MM.1S (cell line): ENCODE measurements around the gene IGF1R.

Experiments
- DNase-seq: peaks from one replicate; pipeline ENCODE4 v3.0.0-alpha.2; 2015
- H2AFZ ChIP-seq: fragments of 300-600 bp; sonication (generic); 2 replicates; pipeline ENCODE4 v1.6.0; 2016; ENCODE audit warnings: antibody characterized with exemption, low read length
- H3F3A ChIP-seq: fragments of 300-600 bp; sonication (generic); 2 replicates; pipeline ENCODE4 v1.6.1; 2016; ENCODE audit warnings: mild to moderate bottlenecking, antibody characterized with exemption, low read length, moderate library complexity, mixed read lengths; ENCODE audit not compliant: insufficient read depth
- H3K27ac ChIP-seq: fragments of 300-600 bp; sonication (generic); 2 replicates; pipeline ENCODE4 v1.5.1; 2016; ENCODE audit warnings: mild to moderate bottlenecking, low read length
- H3K27me3 ChIP-seq: fragments of 300-600 bp; sonication (generic); replicated peaks from 2 replicates; pipeline ENCODE4 v1.6.0; 2016; ENCODE audit warnings: low read length; ENCODE audit not compliant: insufficient read depth
- H3K36me3 ChIP-seq: fragments of 300-600 bp; sonication (generic); replicated peaks from 2 replicates; pipeline ENCODE4 v1.6.1; 2016; ENCODE audit warnings: mild to moderate bottlenecking, low read length, mixed read lengths; ENCODE audit not compliant: insufficient read depth
- H3K4me1 ChIP-seq: fragments of 300-600 bp; sonication (generic); 2 replicates; pipeline ENCODE4 v1.6.1; 2016; ENCODE audit warnings: low read length, mixed read lengths
- H3K4me2 ChIP-seq: fragments of 300-600 bp; sonication (generic); 2 replicates; pipeline ENCODE4 v1.6.0; 2016; ENCODE audit warnings: low read depth, low read length
- H3K4me3 ChIP-seq: fragments of 300-600 bp; sonication (generic); 2 replicates; pipeline ENCODE4 v1.5.1; 2016; ENCODE audit warnings: low read length, mixed read lengths
- H3K79me2 ChIP-seq: fragments of 300-600 bp; sonication (generic); 2 replicates; pipeline ENCODE4 v1.6.1; 2016; ENCODE audit warnings: mixed run types, low read length, mixed read lengths
- H3K9ac ChIP-seq: fragments of 300-600 bp; sonication (generic); 2 replicates; pipeline ENCODE4 v1.6.1; 2016; ENCODE audit warnings: low read length, mixed read lengths
- H3K9me2 ChIP-seq: fragments of 300-600 bp; sonication (generic); replicated peaks from 2 replicates; pipeline ENCODE4 v1.6.1; 2016; ENCODE audit warnings: mild to moderate bottlenecking, low read length, mixed read lengths; ENCODE audit not compliant: insufficient read depth
- H3K9me3 ChIP-seq: fragments of 300-600 bp; sonication (generic); replicated peaks from 2 replicates; pipeline ENCODE4 v1.6.1; 2016; ENCODE audit warnings: mild to moderate bottlenecking, low read length, mixed read lengths; ENCODE audit not compliant: insufficient read depth
- H4K20me1 ChIP-seq: fragments of 300-600 bp; sonication (generic); 2 replicates; pipeline ENCODE4 v1.6.1; 2016; ENCODE audit warnings: mild to moderate bottlenecking, low read length, moderate library complexity, mixed read lengths; ENCODE audit not compliant: insufficient read depth
- EZH2 ChIP-seq: fragments of 300-600 bp; sonication (generic); optimal IDR thresholded peaks from 2 replicates; pipeline ENCODE3; 2017; ENCODE audit warnings: low read depth, mild to moderate bottlenecking, antibody characterized with exemption, low read length, mixed read lengths
- EZH2phosphoT487 ChIP-seq: fragments of 300-600 bp; sonication (generic); IDR thresholded peaks from 2 replicates; pipeline ENCODE4 v1.6.1; 2018; ENCODE audit warnings: antibody characterized with exemption, low read length
- TF ChIP-seq, protein P1 (sequence below): fragments of 300-600 bp; sonication (generic); IDR thresholded peaks from 2 replicates; pipeline ENCODE4 v1.5.1; 2016; ENCODE audit warnings: antibody characterized with exemption, low read length, mixed read lengths

Gene IGF1R

DNA sequence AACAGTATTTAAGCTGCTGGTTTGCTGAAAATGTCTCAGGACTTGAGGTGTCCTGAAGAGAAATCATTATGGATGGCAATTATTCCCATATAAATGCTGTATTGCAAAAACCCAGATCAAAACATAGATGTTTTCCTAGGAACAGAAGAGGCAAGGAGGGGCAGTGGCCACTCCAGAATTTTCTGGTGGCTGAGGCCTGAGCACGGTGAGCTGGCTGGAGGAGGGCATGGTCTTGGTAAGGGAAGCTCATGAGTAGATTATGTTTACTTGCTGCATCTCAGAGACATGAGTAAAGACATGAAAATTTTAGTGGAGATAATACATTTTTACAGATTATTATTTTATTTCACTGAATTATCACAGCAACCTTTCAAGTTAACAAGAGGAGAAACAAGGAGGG lies 328.2 kb downstream of the IGF1R start:
- no peak overlapping the region for H2AFZ ChIP-seq
- no peak overlapping the region for H3K27ac ChIP-seq
- DNase-seq: no peak
- H4K20me1 ChIP-seq: no peaks in the 10 kb centered on the region
- no peaks in the 10 kb centered on the region for H3K4me1 ChIP-seq
- no peaks in the 10 kb centered on the region for H3K9me2 ChIP-seq
- TF ChIP-seq, protein P1, sequence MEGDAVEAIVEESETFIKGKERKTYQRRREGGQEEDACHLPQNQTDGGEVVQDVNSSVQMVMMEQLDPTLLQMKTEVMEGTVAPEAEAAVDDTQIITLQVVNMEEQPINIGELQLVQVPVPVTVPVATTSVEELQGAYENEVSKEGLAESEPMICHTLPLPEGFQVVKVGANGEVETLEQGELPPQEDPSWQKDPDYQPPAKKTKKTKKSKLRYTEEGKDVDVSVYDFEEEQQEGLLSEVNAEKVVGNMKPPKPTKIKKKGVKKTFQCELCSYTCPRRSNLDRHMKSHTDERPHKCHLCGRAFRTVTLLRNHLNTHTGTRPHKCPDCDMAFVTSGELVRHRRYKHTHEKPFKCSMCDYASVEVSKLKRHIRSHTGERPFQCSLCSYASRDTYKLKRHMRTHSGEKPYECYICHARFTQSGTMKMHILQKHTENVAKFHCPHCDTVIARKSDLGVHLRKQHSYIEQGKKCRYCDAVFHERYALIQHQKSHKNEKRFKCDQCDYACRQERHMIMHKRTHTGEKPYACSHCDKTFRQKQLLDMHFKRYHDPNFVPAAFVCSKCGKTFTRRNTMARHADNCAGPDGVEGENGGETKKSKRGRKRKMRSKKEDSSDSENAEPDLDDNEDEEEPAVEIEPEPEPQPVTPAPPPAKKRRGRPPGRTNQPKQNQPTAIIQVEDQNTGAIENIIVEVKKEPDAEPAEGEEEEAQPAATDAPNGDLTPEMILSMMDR: no peak
- TF ChIP-seq EZH2phosphoT487 (no peak), EZH2 (no peak)
- no peak overlapping the region for H3K4me3 ChIP-seq
- no peak overlapping the region for H3K4me2 ChIP-seq
- H3K27me3 ChIP-seq: no peaks in the 10 kb centered on the region
- no peaks in the 10 kb centered on the region for H3K9me3 ChIP-seq
- no peaks in the 10 kb centered on the region for H3F3A ChIP-seq
- H3K36me3 ChIP-seq: no peaks in the 10 kb centered on the region
- H3K79me2 ChIP-seq: no peaks in the 10 kb centered on the region
- H3K9ac ChIP-seq: no peak overlapping the region

DNA sequence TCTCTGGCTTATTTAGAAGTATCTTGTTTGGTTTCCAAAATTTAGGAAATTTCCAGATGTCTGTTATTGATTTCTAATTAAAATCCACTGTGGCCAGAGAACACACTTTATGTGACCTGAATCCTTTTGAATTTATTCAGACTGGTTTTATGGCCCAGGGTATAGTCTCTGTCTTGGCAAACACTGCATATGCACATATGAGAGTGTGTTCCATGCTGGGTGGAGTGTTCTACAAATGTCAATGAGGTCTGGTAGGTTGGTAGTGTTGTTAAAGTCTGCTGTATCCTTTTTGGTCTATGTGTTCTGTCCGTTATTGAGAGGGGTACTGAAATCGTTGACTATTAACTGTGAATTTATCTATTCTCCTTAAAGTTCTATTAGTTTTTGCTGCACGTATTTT lies 329.1 kb downstream of the IGF1R start:
- Histone ChIP-seq H3K4me3 (no peak overlapping the region), H3K27me3 (no peaks in the 10 kb centered on the region), H3K27ac (no peak overlapping the region), H3K4me2 (no peak overlapping the region), H2AFZ (no peak overlapping the region), H3K36me3 (no peaks in the 10 kb centered on the region), H3K9ac (no peak overlapping the region), H3K9me3 (no peaks in the 10 kb centered on the region), H3K9me2 (no peaks in the 10 kb centered on the region), H3K79me2 (no peaks in the 10 kb centered on the region), H4K20me1 (no peaks in the 10 kb centered on the region), H3K4me1 (no peaks in the 10 kb centered on the region), H3F3A (no peaks in the 10 kb centered on the region)
- DNase-seq: no peak
- no peak for TF ChIP-seq EZH2
- TF ChIP-seq, protein P1: no peak
- no peak for TF ChIP-seq EZH2phosphoT487

DNA sequence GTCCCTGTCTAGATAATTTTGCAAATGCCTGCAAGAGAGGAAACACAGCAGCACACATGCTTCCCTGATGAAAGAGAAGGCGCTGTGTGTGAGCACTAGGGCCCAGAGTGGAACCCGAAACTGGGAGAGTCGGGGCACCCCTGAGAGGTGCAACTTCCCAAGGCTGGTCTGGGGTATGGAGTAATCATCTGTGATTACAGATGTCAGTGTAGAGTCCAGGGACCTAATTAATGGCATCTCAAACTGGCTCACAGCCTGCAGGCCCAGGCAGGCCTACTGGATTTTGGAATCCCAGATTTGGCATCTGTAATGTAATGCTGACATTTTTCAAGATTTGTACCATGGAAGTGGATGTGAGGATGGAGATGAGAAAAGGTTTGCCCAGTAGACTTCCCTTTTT lies 329.8 kb downstream of the IGF1R start:
- Histone ChIP-seq H3K9me2 (no peaks in the 10 kb centered on the region), H3K27ac (no peak overlapping the region)

More for the DNA sequence above, 329.8 kb downstream of the IGF1R start:
- Histone ChIP-seq H3K79me2 (no peaks in the 10 kb centered on the region), H3K9me3 (no peaks in the 10 kb centered on the region), H3K9ac (no peak overlapping the region), H3K4me3 (no peak overlapping the region), H3F3A (no peaks in the 10 kb centered on the region), H4K20me1 (no peaks in the 10 kb centered on the region), H3K27me3 (no peaks in the 10 kb centered on the region), H2AFZ (no peak overlapping the region), H3K4me1 (no peaks in the 10 kb centered on the region), H3K36me3 (no peaks in the 10 kb centered on the region), H3K4me2 (no peak overlapping the region)
- DNase-seq: no peak
- no peak for TF ChIP-seq EZH2phosphoT487
- TF ChIP-seq, protein P1: no peak
- TF ChIP-seq EZH2: no peak
